ENCODE measurements around the gene KIRREL3.

The KIRREL3 gene

GRCh38 chr11:127000291-127000968 lies at the start of gene KIRREL3:
TSS of gene KIRREL3 (minus strand) at chr11:127000770.
- DNase-seq = no peak

- DNase-seq = no peak
Measured at GRCh38 chr11:127050186-127050585, 49.6 kb upstream of the KIRREL3 start.

- no peak for DNase-seq
Measured at GRCh38 chr11:127049486-127049885, 48.9 kb upstream of the KIRREL3 start.

GRCh38 chr11:127044535-127044934 lies 44.0 kb upstream of the KIRREL3 start:
- no peak for DNase-seq

- no peak for DNase-seq
Measured at GRCh38 chr11:127042445-127042844, 41.9 kb upstream of the KIRREL3 start.

- no peak for DNase-seq
Measured at GRCh38 chr11:127039591-127039990, 39.0 kb upstream of the KIRREL3 start.

GRCh38 chr11:127037596-127037995 lies 37.0 kb upstream of the KIRREL3 start:
- no peak for DNase-seq

GRCh38 chr11:127037001-127037400 lies 36.4 kb upstream of the KIRREL3 start:
- no peak for DNase-seq

- no peak for DNase-seq
Measured at GRCh38 chr11:127035824-127036223, 35.3 kb upstream of the KIRREL3 start.

- DNase-seq = no peak
Measured at GRCh38 chr11:127034973-127035372, 34.4 kb upstream of the KIRREL3 start.

- no peak for DNase-seq
Measured at GRCh38 chr11:127028648-127029047, 28.1 kb upstream of the KIRREL3 start.

GRCh38 chr11:127027789-127028188 lies 27.2 kb upstream of the KIRREL3 start:
- no peak for DNase-seq

- no peak for DNase-seq
Measured at GRCh38 chr11:127027000-127027399, 26.4 kb upstream of the KIRREL3 start.

- no peak for DNase-seq
Measured at GRCh38 chr11:127023991-127024390, 23.4 kb upstream of the KIRREL3 start.

GRCh38 chr11:127018683-127019279 lies 18.2 kb upstream of the KIRREL3 start:
- DNase-seq = no peak

- no peak for DNase-seq
Measured at GRCh38 chr11:127017482-127017881, 16.9 kb upstream of the KIRREL3 start.

GRCh38 chr11:127013550-127013949 lies 13.0 kb upstream of the KIRREL3 start:
- DNase-seq = no peak

- DNase-seq = no peak
Measured at GRCh38 chr11:127006311-127006710, 5.7 kb upstream of the KIRREL3 start.

GRCh38 chr11:127003260-127003981 lies 2.9 kb upstream of the KIRREL3 start:
- peak; percentile 10 for DNase-seq

- DNase-seq = no peak
Measured at GRCh38 chr11:127002669-127003259, 2.2 kb upstream of the KIRREL3 start.

GRCh38 chr11:127000981-127001380 lies 411 bp upstream of the KIRREL3 start:
- no peak for DNase-seq

GRCh38 chr11:126999366-126999765 lies 1.2 kb downstream of the KIRREL3 start:
- no peak for DNase-seq

GRCh38 chr11:126997641-126998040 lies 2.9 kb downstream of the KIRREL3 start:
- DNase-seq = no peak

GRCh38 chr11:126997196-126997595 lies 3.4 kb downstream of the KIRREL3 start:
- no peak for DNase-seq

Data from activated CD4-positive, alpha-beta T cell treated with anti-CD3 and anti-CD28 coated beads, Interleukin-2, amount 50 U/mL, for 16 hours (primary cell).